Body of pancreas (tissue), 4 donors: ENCODE measurements around the gene MANBA. TPM values are rescaled to one million over a fixed set of nuclear protein-coding genes. Genes with fewer than 3 reads are reported as not detected.

Experiments used
- ATAC-seq: fragments of 150-250 bp; one replicate; pipeline ENCODE4 v1.9.1; 2016
- DNase-seq, 4 donors: peaks; one replicate each; pipeline ENCODE4 v3.0.0-alpha.2; 2019
- H3K27ac ChIP-seq, 4 donors: fragments of 200-600 bp; sonication (generic); 1 replicate in 3 of 4; 2 replicates in 1 of 4; pipeline versions ENCODE4 v1.5.1 to v1.6.1; 2016 to 2019; ENCODE audit warnings: mild to moderate bottlenecking in 1 of 4, mixed read lengths in 1 of 4, moderate library complexity in 1 of 4
- H3K27me3 ChIP-seq, 2 donors: fragments of 200-600 bp; sonication (generic); one replicate each; pipeline ENCODE4 v1.6.0; 2016; ENCODE audit warnings: mild to moderate bottlenecking in 1 of 2
- H3K36me3 ChIP-seq, 2 donors: fragments of 200-600 bp; sonication (generic); replicated peaks in 1 of 2; 2 replicates each; pipeline ENCODE4 v1.5.1; 2016; ENCODE audit warnings: low read depth in 2 of 2; ENCODE audit not compliant: insufficient read depth in 1 of 2
- H3K4me1 ChIP-seq: fragments of 200-600 bp; sonication (generic); one replicate; pipeline ENCODE4 v1.6.0; 2016
- H3K4me3 ChIP-seq, 2 donors: fragments of 200-600 bp; sonication (generic); 1 replicate in 1 of 2; 2 replicates in 1 of 2; pipeline ENCODE4 v1.5.1; 2016 to 2019
- H3K9me3 ChIP-seq, 3 donors: fragments of 200-600 bp; sonication (generic); 1 replicate in 2 of 3; 2 replicates in 1 of 3; pipeline ENCODE4 v1.5.1; 2016
- POLR2A ChIP-seq, 3 donors: fragments of 450-650 bp; IDR thresholded peaks; one replicate each; pipeline ENCODE4 v1.6.1; 2016; ENCODE audit warnings: antibody characterized with exemption in 3 of 3, mild to moderate bottlenecking in 2 of 3
- WGBS, 2 donors: methylation state at CpG; one replicate each; pipeline ENCODE4 v1.1.5; 2017; 5-methylcytosine and 5-hydroxymethylcytosine counted together
- intact Hi-C: fragments of 100-400 bp; cut with DNase I; formaldehyde crosslinking; loops from one replicate; pipeline ENCODE4 v1.15.1; 2023
- total RNA-seq, 2 donors: library from RNA; depleted of rRNA; stranded (reverse); fragments of >200 nt; gene quantifications; one replicate each; pipeline ENCODE4 v1.1.0, GENCODE V29; 2016
- TF ChIP-seq, protein P1 (sequence below), 7 experiments: fragments of 450-650 bp in 4 of 7; fragments of 200-600 bp in 3 of 7; sonication (generic) in 3 of 7; IDR thresholded peaks; one replicate each; pipeline ENCODE4 v1.5.1; 2016 to 2019; ENCODE audit warnings: antibody characterized with exemption in 7 of 7

Gene MANBA
- total RNA-seq, 2 donors from 2014 or later: 26.5 to 57.0 TPM

DNA sequence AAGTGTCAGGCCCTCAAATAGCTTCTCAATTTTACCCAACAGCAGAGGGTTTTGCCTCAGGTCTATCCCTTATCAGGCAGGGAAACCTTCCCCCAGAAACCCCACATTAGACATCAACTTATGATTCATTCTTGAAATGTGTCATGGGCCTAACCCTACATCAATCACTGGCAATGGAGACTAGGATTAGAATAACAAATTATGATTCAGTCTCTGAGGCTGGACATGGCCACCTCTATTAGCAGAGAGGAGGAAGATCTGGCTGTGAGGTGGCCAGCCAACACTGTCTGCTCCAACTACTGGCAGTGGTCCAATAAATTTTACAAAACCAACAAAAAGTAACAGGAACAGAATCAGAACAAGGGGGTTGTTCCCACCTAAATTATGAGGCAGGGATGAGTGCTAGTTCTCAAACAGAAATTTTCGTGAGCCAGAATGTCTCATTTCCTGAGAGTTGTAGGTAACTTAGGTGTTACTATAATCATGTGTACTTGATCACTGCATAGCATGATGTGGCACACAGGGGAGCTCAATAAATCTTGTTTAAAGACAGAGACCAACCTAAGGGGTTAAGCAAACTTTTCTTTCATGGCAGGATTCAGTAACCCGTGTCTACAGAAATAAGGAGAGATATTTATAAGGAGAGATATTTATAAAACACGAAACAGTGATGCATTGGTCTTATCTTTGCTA lies 132.8 kb downstream of the MANBA start:
- intact Hi-C loops: no loop called here
- Histone ChIP-seq H3K36me3 (no peaks in the 10 kb centered on the region), H3K4me1 (no peaks in the 10 kb centered on the region), H3K9me3 (no peaks in the 10 kb centered on the region), H3K27me3 (no peaks in the 10 kb centered on the region), H3K27ac (no peak overlapping the region), H3K4me3 (no peak overlapping the region)
- WGBS, 2 donors: 36 to 50% methylated on average over 3 of the region's 3 CpGs
- ATAC-seq (no peak), DNase-seq (no peak)
- TF ChIP-seq, protein P1, sequence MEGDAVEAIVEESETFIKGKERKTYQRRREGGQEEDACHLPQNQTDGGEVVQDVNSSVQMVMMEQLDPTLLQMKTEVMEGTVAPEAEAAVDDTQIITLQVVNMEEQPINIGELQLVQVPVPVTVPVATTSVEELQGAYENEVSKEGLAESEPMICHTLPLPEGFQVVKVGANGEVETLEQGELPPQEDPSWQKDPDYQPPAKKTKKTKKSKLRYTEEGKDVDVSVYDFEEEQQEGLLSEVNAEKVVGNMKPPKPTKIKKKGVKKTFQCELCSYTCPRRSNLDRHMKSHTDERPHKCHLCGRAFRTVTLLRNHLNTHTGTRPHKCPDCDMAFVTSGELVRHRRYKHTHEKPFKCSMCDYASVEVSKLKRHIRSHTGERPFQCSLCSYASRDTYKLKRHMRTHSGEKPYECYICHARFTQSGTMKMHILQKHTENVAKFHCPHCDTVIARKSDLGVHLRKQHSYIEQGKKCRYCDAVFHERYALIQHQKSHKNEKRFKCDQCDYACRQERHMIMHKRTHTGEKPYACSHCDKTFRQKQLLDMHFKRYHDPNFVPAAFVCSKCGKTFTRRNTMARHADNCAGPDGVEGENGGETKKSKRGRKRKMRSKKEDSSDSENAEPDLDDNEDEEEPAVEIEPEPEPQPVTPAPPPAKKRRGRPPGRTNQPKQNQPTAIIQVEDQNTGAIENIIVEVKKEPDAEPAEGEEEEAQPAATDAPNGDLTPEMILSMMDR (IDR thresholded peaks at IDR 0.05): no peak
- TF ChIP-seq POLR2A (IDR thresholded peaks at IDR 0.05): no peak

GRCh38 chr4:102625232-102625930 lies 135.4 kb downstream of the MANBA start:
- Histone ChIP-seq H3K27me3 (no peaks in the 10 kb centered on the region), H3K4me3 (no peak overlapping the region), H3K9me3 (no peaks in the 10 kb centered on the region), H3K27ac (no peak overlapping the region), H3K36me3 (no peaks in the 10 kb centered on the region), H3K4me1 (peaks cover 23% of the 10 kb centered on the region)
- DNase-seq (peak in 1 of 4 donors; percentile 52), ATAC-seq (no peak)
- WGBS, 2 donors: 66 to 83% methylated on average over 3 of the region's 3 CpGs
- TF ChIP-seq POLR2A (IDR thresholded peaks at IDR 0.05): no peak
- TF ChIP-seq, protein P1 (IDR thresholded peaks at IDR 0.05): peak in 3 of 7 experiments; percentile 10 to 30 (median 26)
- intact Hi-C loops: no loop called here

DNA sequence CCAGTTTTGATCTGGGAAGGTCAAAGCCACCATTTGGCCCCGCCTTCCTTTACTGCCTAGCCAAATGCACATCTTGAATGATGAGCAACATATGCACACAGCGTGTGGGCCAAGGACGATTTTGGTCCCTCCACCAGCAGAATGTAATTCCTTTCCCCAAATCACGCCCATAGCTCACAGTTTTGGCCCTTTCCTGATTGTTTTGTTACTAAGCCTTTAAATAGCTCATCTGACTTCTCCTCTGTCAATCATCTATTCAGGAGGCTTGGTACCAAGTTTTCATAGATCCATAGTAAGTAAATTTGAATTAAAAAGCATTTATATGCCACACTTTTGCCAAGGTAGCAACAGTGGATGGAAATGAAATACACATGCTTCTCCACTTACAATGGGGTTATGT lies 136.3 kb downstream of the MANBA start:
- intact Hi-C loops: no loop called here
- peaks cover 30% of the 10 kb centered on the region for H3K4me1 ChIP-seq
- DNase-seq (no peak), ATAC-seq (no peak)
- no peaks in the 10 kb centered on the region for H3K9me3 ChIP-seq
- 84 to 90% methylated on average over 4 of the region's 4 CpGs for WGBS, 2 donors
- H3K27me3 ChIP-seq: no peaks in the 10 kb centered on the region
- no peak overlapping the region for H3K4me3 ChIP-seq
- TF ChIP-seq, protein P1 (IDR thresholded peaks at IDR 0.05): no peak
- TF ChIP-seq POLR2A (IDR thresholded peaks at IDR 0.05): no peak
- no peak overlapping the region for H3K27ac ChIP-seq
- H3K36me3 ChIP-seq: no peaks in the 10 kb centered on the region

DNA sequence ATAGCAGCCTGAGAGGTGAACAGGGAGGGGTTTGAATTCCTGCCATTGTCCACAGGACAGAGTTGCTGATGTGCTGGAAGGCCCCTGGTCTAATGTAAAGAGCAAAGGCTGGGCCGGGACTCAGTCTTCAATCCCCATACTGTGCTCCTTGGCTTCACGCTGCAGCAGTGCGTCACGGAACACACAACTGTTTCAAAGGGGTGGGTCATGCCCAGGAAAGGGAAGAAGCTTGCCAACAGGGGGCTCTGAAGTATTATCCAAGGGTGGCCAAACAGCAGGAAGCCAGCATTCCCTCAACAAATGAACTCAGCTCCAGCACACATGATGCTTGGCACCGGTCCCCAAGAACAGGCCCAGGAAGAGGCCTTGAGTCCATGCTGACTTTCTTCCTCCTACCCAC lies 137.1 kb downstream of the MANBA start:
- H3K27me3 ChIP-seq: no peaks in the 10 kb centered on the region
- TF ChIP-seq POLR2A (IDR thresholded peaks at IDR 0.05): no peak
- TF ChIP-seq, protein P1 (IDR thresholded peaks at IDR 0.05): no peak
- no peak overlapping the region for H3K4me3 ChIP-seq
- H3K36me3 ChIP-seq: no peaks in the 10 kb centered on the region
- H3K9me3 ChIP-seq: no peaks in the 10 kb centered on the region
- intact Hi-C loops: no loop called here
- ATAC-seq: no peak
- DNase-seq: peak in 1 of 4 donors; percentile 26
- WGBS, 2 donors: 77 to 85% methylated on average over 5 of the region's 5 CpGs
- H3K27ac ChIP-seq: no peak overlapping the region
- peaks cover 32% of the 10 kb centered on the region for H3K4me1 ChIP-seq
